GM12878 (cell line): ENCODE data around the gene FOXO1. TPM values are rescaled to one million over a fixed set of nuclear protein-coding genes. Genes with fewer than 3 reads are reported as not detected.

Experiments used
- ATAC-seq: fragments of 200-7000 bp; cut with Tn5 transposase; 3 replicates; pipeline ENCODE4 v1.9.1; 2020; ENCODE audit warnings: mild to moderate bottlenecking, moderate library complexity
- BruUV-seq: library from RNA; stranded (reverse); fragments of 400-500 nt; replicated peaks from 2 replicates; lab custom pipeline; 2021; lab: Mats Ljungman, UMichigan
- CTCF ChIA-PET: fragments of 300-600 bp; sonication (Branson Sonifier 250); formaldehyde crosslinking; extraction: SDS; loops from one replicate; lab custom pipeline; 2021; ENCODE audit warnings: inconsistent platforms; lab: Yijun Ruan, JAX
- POLR2A ChIA-PET: fragments of 350-600 bp; formaldehyde crosslinking; extraction: SDS; loops from one replicate; lab custom pipeline; 2021; ENCODE audit warnings: inconsistent platforms; lab: Charles Lee
- RAD21 ChIA-PET: fragments of 300-600 bp; sonication (Branson Sonifier 250); formaldehyde crosslinking; loops from one replicate; lab custom pipeline; 2023; ENCODE audit warnings: antibody characterized with exemption; ENCODE audit not compliant: unreplicated experiment; lab: Charles Lee
- SMC1A ChIA-PET: fragments of 300-600 bp; sonication (Branson Sonifier 250); formaldehyde crosslinking; loops from one replicate; lab custom pipeline; 2023; ENCODE audit not compliant: unreplicated experiment, uncharacterized antibody; lab: Charles Lee
- DNase-seq: peaks from one replicate; pipeline ENCODE4 v3.0.0-alpha.2; 2011; ENCODE audit warnings: low read depth, low spot score
- FAIRE-seq: peaks from 3 replicates; lab custom pipeline; 2011; peaks lifted over from hg19 to GRCh38; lab: Jason Lieb, UNC
- H2AFZ ChIP-seq: 2 replicates; pipeline ENCODE4 v1.6.0; 2011; ENCODE audit warnings: low read depth, low read length, control low read depth; ENCODE audit not compliant: control insufficient read depth
- H3K27ac ChIP-seq: 2 replicates; pipeline ENCODE4 v1.5.1; 2011; ENCODE audit warnings: control low read depth; ENCODE audit not compliant: control insufficient read depth, insufficient read depth
- H3K27me3 ChIP-seq, 2 experiments: replicated peaks in 1 of 2; 2 replicates each; pipeline versions ENCODE4 v1.6.0 to v1.6.1; 2011; ENCODE audit warnings: low read length in 1 of 2; ENCODE audit not compliant: control insufficient read depth in 2 of 2, insufficient read depth in 2 of 2
- H3K36me3 ChIP-seq, 2 experiments: 2 replicates each; pipeline ENCODE4 v1.5.1; 2011; ENCODE audit warnings: low read length in 1 of 2; ENCODE audit not compliant: control insufficient read depth in 2 of 2, insufficient read depth in 2 of 2
- H3K4me1 ChIP-seq: 2 replicates; pipeline ENCODE4 v1.6.1; 2011; ENCODE audit warnings: mild to moderate bottlenecking, low read length, moderate library complexity, mixed read lengths; ENCODE audit not compliant: control insufficient read depth, insufficient read depth
- H3K4me2 ChIP-seq: 2 replicates; pipeline ENCODE4 v1.6.0; 2011; ENCODE audit warnings: control low read depth; ENCODE audit not compliant: control insufficient read depth, insufficient read depth
- H3K4me3 ChIP-seq: fragments of 200-600 bp; sonication (generic); 2 replicates; pipeline ENCODE4 v1.5.1; 2016
- H3K79me2 ChIP-seq: 2 replicates; pipeline ENCODE4 v1.6.0; 2011; ENCODE audit warnings: low read length; ENCODE audit not compliant: control insufficient read depth, insufficient read depth
- H3K9ac ChIP-seq: 2 replicates; pipeline ENCODE4 v1.8.0; 2011; ENCODE audit warnings: low read length, control low read depth, mixed read lengths; ENCODE audit not compliant: control insufficient read depth, insufficient read depth
- H3K9me3 ChIP-seq: replicated peaks from 3 replicates; pipeline ENCODE4 v1.5.1; 2011; ENCODE audit warnings: mild to moderate bottlenecking, low read length; ENCODE audit not compliant: control insufficient read depth, insufficient read depth
- H4K20me1 ChIP-seq: 2 replicates; pipeline ENCODE4 v1.6.0; 2011; ENCODE audit not compliant: control insufficient read depth, insufficient read depth
- ATF7 ChIP-seq: fragments of 450-650 bp; IDR thresholded peaks from 2 replicates; pipeline ENCODE4 v1.6.1; 2016; ENCODE audit warnings: low read depth, mild to moderate bottlenecking
- EP300 ChIP-seq, 2 experiments: fragments of 150-350 bp in 1 of 2; IDR thresholded peaks; 2 replicates each; pipeline ENCODE4 v1.6.1; 2011 to 2012; ENCODE audit warnings: low read depth in 2 of 2, low read length in 2 of 2, borderline replicate concordance in 1 of 2, improper control_type of control experiment in 1 of 2, inconsistent platforms in 1 of 2; ENCODE audit not compliant: control insufficient read depth in 1 of 2
- JUNB ChIP-seq: IDR thresholded peaks from 2 replicates; pipeline ENCODE4 v1.6.1; 2016; ENCODE audit warnings: antibody characterized with exemption, mild to moderate bottlenecking
- LARP7 ChIP-seq: fragments of 450-650 bp; IDR thresholded peaks from 2 replicates; pipeline ENCODE4 v1.6.1; 2017; ENCODE audit warnings: mild to moderate bottlenecking
- POLR2AphosphoS5 ChIP-seq: IDR thresholded peaks from 2 replicates; pipeline ENCODE4 v1.6.1; 2011; ENCODE audit warnings: mild to moderate bottlenecking, low read length, inconsistent platforms
- STAT1 ChIP-seq: fragments of 450-650 bp; conservative IDR thresholded peaks from 2 replicates; pipeline ENCODE4 v1.6.1; 2014; ENCODE audit warnings: antibody characterized with exemption, mild to moderate bottlenecking
- TBL1XR1 ChIP-seq: IDR thresholded peaks from 2 replicates; pipeline ENCODE4 v1.6.1; 2012; ENCODE audit warnings: low read depth, low read length, improper control_type of control experiment
- TCF7 ChIP-seq: IDR thresholded peaks from 2 replicates; pipeline ENCODE4 v1.6.1; 2014; ENCODE audit warnings: antibody characterized with exemption, borderline replicate concordance
- YY1 ChIP-seq: IDR thresholded peaks from 2 replicates; pipeline ENCODE4 v1.6.1; 2011; ENCODE audit warnings: low read depth, mild to moderate bottlenecking, low read length
- WGBS: methylation state at CpG from one replicate; pipeline ENCODE4 v1.1.6; 2016; ENCODE audit warnings: low lambda C conversion rate; ENCODE audit not compliant: insufficient replicate concordance, insufficient coverage; ENCODE audit errors: missing lambda C conversion rate; 5-methylcytosine and 5-hydroxymethylcytosine counted together
- in situ Hi-C: fragments of 300-500 bp; cut with MboI; formaldehyde crosslinking; loops from 9 replicates; pipeline ENCODE4 v1.14.3; 2018; ENCODE audit warnings: mixed read lengths
- intact Hi-C: fragments of 100-400 bp; cut with micrococcal nuclease; formaldehyde crosslinking; loops from one replicate; pipeline ENCODE4 v1.14.2; 2022; ENCODE audit not compliant: unreplicated experiment
- polyA plus RNA-seq, 11 experiments: library from polyadenylated mRNA; depleted of rRNA in 4 of 11; unstranded in 6 of 11; stranded (reverse) in 5 of 11; fragments of >200 nt; fragmentation: Nextera tagmentation in 4 of 11; fragmentation: Illumina TruSeq in 1 of 11; extraction: Ambion mirVana in 4 of 11; extraction: Trizol in 1 of 11; gene quantifications; 1 replicate in 1 of 11; 2 replicates in 10 of 11; pipeline versions ENCODE4 v1.2.1 to v1.2.3, GENCODE V29; 2011 to 2016; ENCODE audit warnings: inconsistent platforms in 2 of 11, missing spikeins in 2 of 11, low read depth in 1 of 11
- total RNA-seq, 4 experiments: library from RNA; depleted of rRNA in 3 of 4; stranded (reverse); fragments of >200 nt in 3 of 4; fragmentation: Illumina TruSeq in 1 of 4; extraction: Trizol in 1 of 4; gene quantifications; 2 replicates each; pipeline versions ENCODE4 v1.2.1 to v1.2.3, GENCODE V29; 2013 to 2021
- TF ChIP-seq, protein P1 (sequence below): fragments of 450-650 bp; formaldehyde crosslinking; IDR thresholded peaks from 2 replicates; pipeline ENCODE4 v1.4.0; 2020; ENCODE audit warnings: mild to moderate bottlenecking, moderate library complexity
- TF ChIP-seq, protein P2 (sequence below): fragments of 450-650 bp; IDR thresholded peaks from 2 replicates; pipeline ENCODE4 v1.6.1; 2018; ENCODE audit warnings: mild to moderate bottlenecking, low read depth, moderate library complexity; ENCODE audit not compliant: partially characterized antibody

The FOXO1 gene
- total and polyA plus RNA-seq, 10 of the 15 experiments (the other 5 are each of a cell fraction or from before 2014, with no cell fraction given) = 0.58 to 8.3 (median 0.88) TPM

DNA sequence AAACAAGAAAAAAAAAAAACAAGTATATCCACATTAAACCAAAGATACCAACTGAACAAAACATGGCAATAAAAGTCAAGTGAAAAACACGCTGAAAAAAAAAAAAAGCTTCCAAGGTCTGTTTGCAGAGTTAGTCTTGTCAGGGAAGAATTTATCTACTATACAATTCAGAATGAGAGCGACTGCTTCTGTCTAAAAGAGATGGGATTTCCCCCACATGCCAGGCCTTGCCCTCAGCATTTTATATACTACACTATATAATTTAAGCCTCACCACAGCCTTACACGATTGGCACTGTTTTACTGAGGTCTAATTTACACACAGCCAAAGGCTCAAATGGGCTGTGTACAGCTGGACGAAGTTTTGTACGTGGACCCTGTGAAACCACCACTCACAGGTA lies 67.3 kb downstream of the FOXO1 start:
- Histone ChIP-seq H2AFZ (no peak overlapping the region), H3K4me3 (no peak overlapping the region)
- BruUV-seq = no TSS peak
- TF ChIP-seq EP300 (IDR thresholded peaks at IDR 0.05; ENCODE audit: borderline replicate concordance in 1 of 2, control insufficient read depth in 1 of 2, low read depth in 2 of 2, low read length in 2 of 2) = no peak
- TF ChIP-seq ATF7 = no peak
- no peak for TF ChIP-seq TBL1XR1
- TF ChIP-seq YY1 = no peak
- TF ChIP-seq TCF7 = no peak
- TF ChIP-seq, all 136 proteins: peak for 0
- Histone ChIP-seq H3K9ac (no peak overlapping the region), H3K27me3 (no peaks in the 10 kb centered on the region), H3K79me2 (peaks cover 18% of the 10 kb centered on the region), H3K27ac (no peak overlapping the region), H3K9me3 (no peaks in the 10 kb centered on the region), H3K4me1 (peaks cover 13% of the 10 kb centered on the region), H3K36me3 (no peaks in the 10 kb centered on the region), H4K20me1 (no peaks in the 10 kb centered on the region), H3K4me2 (no peak overlapping the region)
- ChIA-PET SMC1A (interaction anchor here (0.7 to 1.4 kb wide), 8 partner anchors 9 to 421 kb away, joined by 3 to 5 read pairs (median 4); no protein-coding TSS in a partner anchor), CTCF (interaction anchor here (0.8 kb wide), 2 partner anchors 31 to 66 kb away, joined by 3 read pairs; no protein-coding TSS in a partner anchor), POLR2A (interaction anchor here (0.9 kb wide), 1 partner anchor 38 kb away, joined by 3 read pairs; no protein-coding TSS in a partner anchor), RAD21 (interaction anchor here (1.0 to 1.6 kb wide), 2 partner anchors 9 to 37 kb away, joined by 3 to 4 read pairs; no protein-coding TSS in a partner anchor)
- ATAC-seq = peak; percentile 33
- no peak for DNase-seq
- no peak for FAIRE-seq
- 30% methylated on average over 5 of the region's 5 CpGs for WGBS
- intact Hi-C loops = no loop called here
- in situ Hi-C loops = no loop called here

- DNase-seq = no peak
- 50% methylated on average over 1 of the region's 1 CpG for WGBS
- peak; percentile 40 for ATAC-seq
- peaks cover 13% of the 10 kb centered on the region for H3K4me1 ChIP-seq
- in situ Hi-C loops = no loop called here
- no peaks in the 10 kb centered on the region for H3K27me3 ChIP-seq
- peaks cover 18% of the 10 kb centered on the region for H3K79me2 ChIP-seq
- H4K20me1 ChIP-seq = no peaks in the 10 kb centered on the region
- H3K9me3 ChIP-seq = no peaks in the 10 kb centered on the region
- ChIA-PET SMC1A (interaction anchor here (0.7 to 1.4 kb wide), 8 partner anchors 9 to 422 kb away, joined by 3 to 5 read pairs (median 4); no protein-coding TSS in a partner anchor), CTCF (interaction anchor here (0.8 kb wide), 1 partner anchor 32 kb away, joined by 3 read pairs; no protein-coding TSS in a partner anchor), POLR2A (no interaction called here), RAD21 (interaction anchor here (1.0 kb wide), 1 partner anchor 37 kb away, joined by 4 read pairs; no protein-coding TSS in a partner anchor)
- peak overlapping the region; percentile 52; the same call in 1 of the 2 replicates for H3K4me2 ChIP-seq
- no peak overlapping the region for H3K9ac ChIP-seq
- BruUV-seq = no TSS peak
- no peaks in the 10 kb centered on the region for H3K36me3 ChIP-seq
- intact Hi-C loops = no loop called here
- FAIRE-seq = no peak
- H3K4me3 ChIP-seq = no peak overlapping the region
- no peak overlapping the region for H2AFZ ChIP-seq
- no peak overlapping the region for H3K27ac ChIP-seq
- TF ChIP-seq STAT1 (no peak), POLR2AphosphoS5 (no peak), JUNB (no peak), LARP7 (no peak)
- TF ChIP-seq, protein P1, sequence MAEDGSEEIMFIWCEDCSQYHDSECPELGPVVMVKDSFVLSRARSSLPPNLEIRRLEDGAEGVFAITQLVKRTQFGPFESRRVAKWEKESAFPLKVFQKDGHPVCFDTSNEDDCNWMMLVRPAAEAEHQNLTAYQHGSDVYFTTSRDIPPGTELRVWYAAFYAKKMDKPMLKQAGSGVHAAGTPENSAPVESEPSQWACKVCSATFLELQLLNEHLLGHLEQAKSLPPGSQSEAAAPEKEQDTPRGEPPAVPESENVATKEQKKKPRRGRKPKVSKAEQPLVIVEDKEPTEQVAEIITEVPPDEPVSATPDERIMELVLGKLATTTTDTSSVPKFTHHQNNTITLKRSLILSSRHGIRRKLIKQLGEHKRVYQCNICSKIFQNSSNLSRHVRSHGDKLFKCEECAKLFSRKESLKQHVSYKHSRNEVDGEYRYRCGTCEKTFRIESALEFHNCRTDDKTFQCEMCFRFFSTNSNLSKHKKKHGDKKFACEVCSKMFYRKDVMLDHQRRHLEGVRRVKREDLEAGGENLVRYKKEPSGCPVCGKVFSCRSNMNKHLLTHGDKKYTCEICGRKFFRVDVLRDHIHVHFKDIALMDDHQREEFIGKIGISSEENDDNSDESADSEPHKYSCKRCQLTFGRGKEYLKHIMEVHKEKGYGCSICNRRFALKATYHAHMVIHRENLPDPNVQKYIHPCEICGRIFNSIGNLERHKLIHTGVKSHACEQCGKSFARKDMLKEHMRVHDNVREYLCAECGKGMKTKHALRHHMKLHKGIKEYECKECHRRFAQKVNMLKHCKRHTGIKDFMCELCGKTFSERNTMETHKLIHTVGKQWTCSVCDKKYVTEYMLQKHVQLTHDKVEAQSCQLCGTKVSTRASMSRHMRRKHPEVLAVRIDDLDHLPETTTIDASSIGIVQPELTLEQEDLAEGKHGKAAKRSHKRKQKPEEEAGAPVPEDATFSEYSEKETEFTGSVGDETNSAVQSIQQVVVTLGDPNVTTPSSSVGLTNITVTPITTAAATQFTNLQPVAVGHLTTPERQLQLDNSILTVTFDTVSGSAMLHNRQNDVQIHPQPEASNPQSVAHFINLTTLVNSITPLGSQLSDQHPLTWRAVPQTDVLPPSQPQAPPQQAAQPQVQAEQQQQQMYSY (CRISPR knock-in tag) = no peak
- TF ChIP-seq, protein P2, sequence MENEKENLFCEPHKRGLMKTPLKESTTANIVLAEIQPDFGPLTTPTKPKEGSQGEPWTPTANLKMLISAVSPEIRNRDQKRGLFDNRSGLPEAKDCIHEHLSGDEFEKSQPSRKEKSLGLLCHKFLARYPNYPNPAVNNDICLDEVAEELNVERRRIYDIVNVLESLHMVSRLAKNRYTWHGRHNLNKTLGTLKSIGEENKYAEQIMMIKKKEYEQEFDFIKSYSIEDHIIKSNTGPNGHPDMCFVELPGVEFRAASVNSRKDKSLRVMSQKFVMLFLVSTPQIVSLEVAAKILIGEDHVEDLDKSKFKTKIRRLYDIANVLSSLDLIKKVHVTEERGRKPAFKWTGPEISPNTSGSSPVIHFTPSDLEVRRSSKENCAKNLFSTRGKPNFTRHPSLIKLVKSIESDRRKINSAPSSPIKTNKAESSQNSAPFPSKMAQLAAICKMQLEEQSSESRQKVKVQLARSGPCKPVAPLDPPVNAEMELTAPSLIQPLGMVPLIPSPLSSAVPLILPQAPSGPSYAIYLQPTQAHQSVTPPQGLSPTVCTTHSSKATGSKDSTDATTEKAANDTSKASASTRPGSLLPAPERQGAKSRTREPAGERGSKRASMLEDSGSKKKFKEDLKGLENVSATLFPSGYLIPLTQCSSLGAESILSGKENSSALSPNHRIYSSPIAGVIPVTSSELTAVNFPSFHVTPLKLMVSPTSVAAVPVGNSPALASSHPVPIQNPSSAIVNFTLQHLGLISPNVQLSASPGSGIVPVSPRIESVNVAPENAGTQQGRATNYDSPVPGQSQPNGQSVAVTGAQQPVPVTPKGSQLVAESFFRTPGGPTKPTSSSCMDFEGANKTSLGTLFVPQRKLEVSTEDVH = no peak
Observed at GRCh38 chr13:40598569-40598968, 67.9 kb downstream of the FOXO1 start.
